Caco-2 (cell line): ENCODE results near the gene ZNF575. TPM values are rescaled to one million over a fixed set of nuclear protein-coding genes. Genes with fewer than 3 reads are reported as not detected.

Experiments
- BruUV-seq: library from RNA; stranded (reverse); fragments of 400-500 nt; replicated peaks from 2 replicates; lab custom pipeline; 2021; lab: Mats Ljungman, UMichigan
- CTCF ChIA-PET: fragments of 300-600 bp; sonication (Branson Sonifier 250); formaldehyde crosslinking; loops from one replicate; lab custom pipeline; 2022; ENCODE audit warnings: antibody characterized with exemption; lab: Charles Lee
- POLR2A ChIA-PET: fragments of 300-600 bp; sonication (Branson Sonifier 250); formaldehyde crosslinking; loops from one replicate; lab custom pipeline; 2022; ENCODE audit warnings: antibody characterized with exemption; lab: Charles Lee
- DNase-seq, 2 experiments: peaks; one replicate each; pipeline versions ENCODE4 v3.0.0 to v3.0.0-alpha.2; 2020 to 2022
- H3K27me3 ChIP-seq: replicated peaks from 2 replicates; pipeline ENCODE4 v1.6.0; 2011; ENCODE audit warnings: low read length; ENCODE audit not compliant: control insufficient read depth, insufficient read depth
- H3K36me3 ChIP-seq: 2 replicates; pipeline ENCODE4 v1.5.1; 2011; ENCODE audit warnings: low read length; ENCODE audit not compliant: control insufficient read depth, insufficient read depth
- H3K4me1 ChIP-seq: fragments of 250-450 bp; sonication (Bioruptor Pico); 2 replicates; pipeline ENCODE4 v1.5.1; 2020; ENCODE audit warnings: mild to moderate bottlenecking
- H3K4me3 ChIP-seq: 2 replicates; pipeline ENCODE4 v1.5.1; 2011; ENCODE audit warnings: low read depth, mild to moderate bottlenecking, control low read depth, low read length
- H3K9me3 ChIP-seq: fragments of 250-450 bp; sonication (Bioruptor Pico); 2 replicates; pipeline ENCODE4 v1.5.1; 2020; ENCODE audit warnings: mild to moderate bottlenecking, moderate library complexity
- H3K27ac Mint-ChIP-seq: one replicate; pipeline ENCODE4 v1.8.0; 2022; ENCODE audit warnings: mixed read lengths; ENCODE audit not compliant: unreplicated experiment
- H3K27me3 Mint-ChIP-seq: one replicate; pipeline ENCODE4 v1.8.0; 2022; ENCODE audit warnings: mixed read lengths; ENCODE audit not compliant: insufficient read depth, unreplicated experiment
- H3K36me3 Mint-ChIP-seq: one replicate; pipeline ENCODE4 v1.8.0; 2022; ENCODE audit warnings: mild to moderate bottlenecking, mixed read lengths; ENCODE audit not compliant: insufficient read depth, unreplicated experiment
- H3K4me1 Mint-ChIP-seq: one replicate; pipeline ENCODE4 v1.8.0; 2022; ENCODE audit warnings: low read depth, mixed read lengths; ENCODE audit not compliant: unreplicated experiment
- H3K4me3 Mint-ChIP-seq: one replicate; pipeline ENCODE4 v1.8.0; 2022; ENCODE audit warnings: mild to moderate bottlenecking, moderate library complexity, mixed read lengths; ENCODE audit not compliant: unreplicated experiment
- H3K9me3 Mint-ChIP-seq: one replicate; pipeline ENCODE4 v1.8.0; 2022; ENCODE audit warnings: mixed read lengths; ENCODE audit not compliant: unreplicated experiment
- CTCF ChIP-seq, 2 experiments: fragments of 200-600 bp in 1 of 2; IDR thresholded peaks; 1 replicate in 1 of 2; 2 replicates in 1 of 2; pipeline versions ENCODE4 v1.5.1 to v1.8.0; 2011 to 2022; ENCODE audit warnings: antibody characterized with exemption in 1 of 2, control low read depth in 1 of 2, inconsistent platforms in 1 of 2, low read depth in 1 of 2, low read length in 1 of 2, mild to moderate bottlenecking in 1 of 2, moderate library complexity in 1 of 2; ENCODE audit not compliant: insufficient read depth in 1 of 2, severe bottlenecking in 1 of 2, unreplicated experiment in 1 of 2
- intact Hi-C: fragments of 100-400 bp; cut with micrococcal nuclease; formaldehyde crosslinking; loops from one replicate; pipeline ENCODE4 v1.10.0; 2022; ENCODE audit not compliant: unreplicated experiment
- total RNA-seq: library from RNA; stranded (reverse); gene quantifications from 2 replicates; pipeline ENCODE4 v1.2.3, GENCODE V29; 2022

The ZNF575 gene
- total RNA-seq, 1 experiment from 2014 or later = 1.00 TPM

GRCh38 chr19:43505186-43505456, 27.9 kb upstream of the ZNF575 start:
- no peak for DNase-seq
- Mint-ChIP-seq H3K27ac (peak overlapping the region; percentile 92), H3K9me3 (no peaks in the 10 kb centered on the region), H3K27me3 (no peaks in the 10 kb centered on the region), H3K4me3 (peak overlapping the region; percentile 90), H3K36me3 (peaks cover 46% of the 10 kb centered on the region), H3K4me1 (peaks cover 24% of the 10 kb centered on the region)
- no peaks in the 10 kb centered on the region for H3K9me3 ChIP-seq
- H3K4me1 ChIP-seq = peaks cover 13% of the 10 kb centered on the region; the same call in 1 of the 2 replicates
- ChIA-PET CTCF (interaction anchor here (1.5 to 2.4 kb wide), 4 partner anchors 14 to 58 kb away, joined by 5 to 29 read pairs (median 16); partner anchors contain the start of gene ZNF575), POLR2A (interaction anchor here (1.2 to 2.0 kb wide), 2 partner anchors 42 to 73 kb away, joined by 3 to 17 read pairs; no protein-coding TSS in a partner anchor)
- no TSS peak for BruUV-seq
- H3K36me3 ChIP-seq = peaks cover 2% of the 10 kb centered on the region; the same call in 1 of the 2 replicates
- TF ChIP-seq CTCF (IDR thresholded peaks at IDR 0.05; ENCODE audit: insufficient read depth in 1 of 2, low read depth in 1 of 2, low read length in 1 of 2, severe bottlenecking in 1 of 2, unreplicated experiment in 1 of 2) = no peak
- no peaks in the 10 kb centered on the region for H3K27me3 ChIP-seq
- peak overlapping the region; percentile 91 for H3K4me3 ChIP-seq
- intact Hi-C loops = loop anchor here (2.0 kb wide), 1 partner anchor 28 kb away; the partner anchor contains the start of gene ZNF575

- intact Hi-C loops = loop anchor here (2.0 kb wide), 1 partner anchor 27 kb away; the partner anchor contains the start of gene ZNF575
- peak overlapping the region; percentile 90 for H3K4me3 Mint-ChIP-seq
- Histone ChIP-seq H3K4me3 (no peak overlapping the region), H3K4me1 (peaks cover 9% of the 10 kb centered on the region; the same call in 1 of the 2 replicates), H3K27me3 (no peaks in the 10 kb centered on the region), H3K36me3 (peaks cover 2% of the 10 kb centered on the region; the same call in 1 of the 2 replicates), H3K9me3 (no peaks in the 10 kb centered on the region)
- no TSS peak for BruUV-seq
- no peaks in the 10 kb centered on the region for H3K27me3 Mint-ChIP-seq
- H3K9me3 Mint-ChIP-seq = no peaks in the 10 kb centered on the region
- H3K4me1 Mint-ChIP-seq = peaks cover 24% of the 10 kb centered on the region
- H3K36me3 Mint-ChIP-seq = peaks cover 47% of the 10 kb centered on the region
- ChIA-PET CTCF (no interaction called here), POLR2A (no interaction called here)
- TF ChIP-seq CTCF (IDR thresholded peaks at IDR 0.05; ENCODE audit: insufficient read depth in 1 of 2, low read depth in 1 of 2, low read length in 1 of 2, severe bottlenecking in 1 of 2, unreplicated experiment in 1 of 2) = no peak
- H3K27ac Mint-ChIP-seq = no peak overlapping the region
- no peak for DNase-seq
Measured at GRCh38 chr19:43505941-43506340, 27.0 kb upstream of the ZNF575 start.

- no peak for TF ChIP-seq CTCF (IDR thresholded peaks at IDR 0.05; ENCODE audit: insufficient read depth in 1 of 2, low read depth in 1 of 2, low read length in 1 of 2, severe bottlenecking in 1 of 2, unreplicated experiment in 1 of 2)
- intact Hi-C loops = no loop called here
- Mint-ChIP-seq H3K9me3 (no peaks in the 10 kb centered on the region), H3K27me3 (no peaks in the 10 kb centered on the region), H3K4me1 (peaks cover 24% of the 10 kb centered on the region), H3K36me3 (peaks cover 44% of the 10 kb centered on the region), H3K4me3 (no peak overlapping the region), H3K27ac (no peak overlapping the region)
- H3K36me3 ChIP-seq = peaks cover 2% of the 10 kb centered on the region; the same call in 1 of the 2 replicates
- POLR2A ChIA-PET = no interaction called here
- H3K4me3 ChIP-seq = no peak overlapping the region
- no peaks in the 10 kb centered on the region for H3K27me3 ChIP-seq
- DNase-seq = no peak
- no peaks in the 10 kb centered on the region for H3K9me3 ChIP-seq
- CTCF ChIA-PET = interaction anchor here (1.4 kb wide), 1 partner anchor 59 kb away, joined by 7 read pairs; no protein-coding TSS in a partner anchor
- peaks cover 9% of the 10 kb centered on the region; the same call in 1 of the 2 replicates for H3K4me1 ChIP-seq
- no TSS peak for BruUV-seq
Measured at GRCh38 chr19:43506629-43507028, 26.4 kb upstream of the ZNF575 start.
